Measurements from ENCODE around the gene CXorf66.

DNA sequence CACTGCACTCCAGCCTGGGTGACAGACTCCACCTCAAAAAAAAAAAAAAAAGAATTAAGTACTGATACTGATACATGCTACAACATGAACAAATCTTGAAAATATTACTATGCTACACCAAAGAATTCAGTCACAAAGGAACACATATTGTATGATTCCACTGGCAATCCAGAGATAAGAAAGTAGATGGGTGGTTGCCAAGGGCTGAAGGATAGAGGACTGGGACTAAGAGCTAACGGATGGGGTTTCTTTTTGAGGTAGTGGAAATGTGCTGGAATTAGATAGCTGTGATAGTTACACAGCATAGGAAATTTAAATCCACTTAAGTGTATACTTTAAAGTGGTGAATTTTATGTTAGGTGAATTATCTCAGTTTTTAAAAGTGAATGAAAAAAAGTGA lies 45.0 kb downstream of the CXorf66 start:
- TF ChIP-seq, protein P1, sequence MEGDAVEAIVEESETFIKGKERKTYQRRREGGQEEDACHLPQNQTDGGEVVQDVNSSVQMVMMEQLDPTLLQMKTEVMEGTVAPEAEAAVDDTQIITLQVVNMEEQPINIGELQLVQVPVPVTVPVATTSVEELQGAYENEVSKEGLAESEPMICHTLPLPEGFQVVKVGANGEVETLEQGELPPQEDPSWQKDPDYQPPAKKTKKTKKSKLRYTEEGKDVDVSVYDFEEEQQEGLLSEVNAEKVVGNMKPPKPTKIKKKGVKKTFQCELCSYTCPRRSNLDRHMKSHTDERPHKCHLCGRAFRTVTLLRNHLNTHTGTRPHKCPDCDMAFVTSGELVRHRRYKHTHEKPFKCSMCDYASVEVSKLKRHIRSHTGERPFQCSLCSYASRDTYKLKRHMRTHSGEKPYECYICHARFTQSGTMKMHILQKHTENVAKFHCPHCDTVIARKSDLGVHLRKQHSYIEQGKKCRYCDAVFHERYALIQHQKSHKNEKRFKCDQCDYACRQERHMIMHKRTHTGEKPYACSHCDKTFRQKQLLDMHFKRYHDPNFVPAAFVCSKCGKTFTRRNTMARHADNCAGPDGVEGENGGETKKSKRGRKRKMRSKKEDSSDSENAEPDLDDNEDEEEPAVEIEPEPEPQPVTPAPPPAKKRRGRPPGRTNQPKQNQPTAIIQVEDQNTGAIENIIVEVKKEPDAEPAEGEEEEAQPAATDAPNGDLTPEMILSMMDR (IDR thresholded peaks at IDR 0.05): no peak
- no peak for TF ChIP-seq POLR2A (IDR thresholded peaks at IDR 0.05)
